GM21367 (cell line): Measurements from ENCODE around the gene CIRBP.

ENCODE experiments used
- ATAC-seq: cut with Tn5 transposase; IDR thresholded peaks from one replicate; pipeline ENCODE4 v1.9.1; 2021; ENCODE audit not compliant: unreplicated experiment

CIRBP gene

GRCh38 chr19:1269065-1269477 lies at the start of gene CIRBP:
TSS of gene CIRBP (plus strand) at chr19:1269332. CDS start at chr19:1270934, 1,602 bp downstream.
- peak; percentile 43 for ATAC-seq

- ATAC-seq, result no peak
Observed at GRCh38 chr19:1219786-1220476, 49.2 kb upstream of the CIRBP start.

GRCh38 chr19:1220477-1220930 lies 48.6 kb upstream of the CIRBP start:
- no peak for ATAC-seq

GRCh38 chr19:1220976-1221903 lies 47.9 kb upstream of the CIRBP start:
- no peak for ATAC-seq

- ATAC-seq, result no peak
Observed at GRCh38 chr19:1221904-1222255, 47.3 kb upstream of the CIRBP start.

- ATAC-seq, result no peak
Observed at GRCh38 chr19:1222394-1222793, 46.7 kb upstream of the CIRBP start.

GRCh38 chr19:1223018-1223855 lies 45.9 kb upstream of the CIRBP start:
- ATAC-seq, result no peak

- no peak for ATAC-seq
Observed at GRCh38 chr19:1224047-1224825, 44.9 kb upstream of the CIRBP start.

GRCh38 chr19:1224847-1225246 lies 44.3 kb upstream of the CIRBP start:
- no peak for ATAC-seq

- no peak for ATAC-seq
Observed at GRCh38 chr19:1225440-1226226, 43.5 kb upstream of the CIRBP start.

GRCh38 chr19:1226227-1226518 lies 43.0 kb upstream of the CIRBP start:
- no peak for ATAC-seq

GRCh38 chr19:1226522-1227303 lies 42.4 kb upstream of the CIRBP start:
- no peak for ATAC-seq

- ATAC-seq, result no peak
Observed at GRCh38 chr19:1227304-1228054, 41.7 kb upstream of the CIRBP start.

- ATAC-seq, result no peak
Observed at GRCh38 chr19:1228161-1228957, 40.8 kb upstream of the CIRBP start.

- no peak for ATAC-seq
Observed at GRCh38 chr19:1229056-1229923, 39.8 kb upstream of the CIRBP start.

- no peak for ATAC-seq
Observed at GRCh38 chr19:1229924-1230782, 39.0 kb upstream of the CIRBP start.
